GM21390 (cell line): ENCODE data around the gene PTBP1.
A peak's percentile ranks its signal among the peaks of the same experiment; 100 is the strongest.

Experiments used
- ATAC-seq: cut with Tn5 transposase; IDR thresholded peaks from one replicate; pipeline ENCODE4 v1.9.1; 2021; ENCODE audit not compliant: unreplicated experiment

The PTBP1 gene

DNA sequence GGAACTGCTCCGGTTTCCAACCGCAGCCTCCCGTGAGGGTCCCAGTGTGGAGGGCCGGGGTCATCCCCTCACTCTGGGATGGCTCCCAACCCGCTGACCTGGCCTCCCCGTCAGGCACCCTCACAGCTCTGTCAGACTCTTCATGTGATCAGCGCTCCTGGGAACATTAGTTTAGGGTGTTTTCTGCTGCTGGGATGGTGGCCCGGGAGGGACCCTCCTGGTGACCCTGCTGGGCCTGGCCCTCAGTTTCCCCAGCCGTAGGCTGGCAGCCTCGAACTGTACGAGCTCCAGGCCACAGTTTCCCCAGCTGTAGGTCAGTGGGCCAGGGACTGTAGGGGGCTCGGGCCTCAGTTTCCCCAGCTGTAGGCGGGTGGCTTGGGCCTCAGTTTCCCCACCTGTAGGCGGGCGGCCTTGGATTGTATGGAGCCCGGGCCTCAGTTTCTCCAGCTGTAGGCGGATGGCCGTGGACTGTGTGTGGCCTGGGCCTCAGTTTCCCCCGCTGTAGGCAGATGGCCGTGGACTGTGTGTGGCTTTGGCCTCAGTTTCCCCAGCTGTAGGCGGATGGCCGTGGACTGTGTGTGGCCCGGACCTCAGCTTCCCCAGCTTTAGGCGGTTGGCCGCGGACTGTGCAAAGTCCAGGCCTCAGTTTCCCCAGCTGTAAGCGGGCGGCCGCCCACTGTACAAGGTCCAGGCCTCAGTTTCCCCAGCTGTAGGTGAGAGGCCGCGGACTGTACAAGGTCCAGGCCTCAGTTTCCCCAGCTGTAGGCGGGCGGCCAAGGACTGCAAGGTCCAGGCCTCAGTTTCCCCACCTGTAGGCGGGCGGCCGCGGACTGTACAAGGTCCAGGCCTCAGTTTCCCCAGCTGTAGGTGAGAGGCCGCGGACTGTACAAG lies 1.3 kb upstream of the PTBP1 start:
- no peak for ATAC-seq

DNA sequence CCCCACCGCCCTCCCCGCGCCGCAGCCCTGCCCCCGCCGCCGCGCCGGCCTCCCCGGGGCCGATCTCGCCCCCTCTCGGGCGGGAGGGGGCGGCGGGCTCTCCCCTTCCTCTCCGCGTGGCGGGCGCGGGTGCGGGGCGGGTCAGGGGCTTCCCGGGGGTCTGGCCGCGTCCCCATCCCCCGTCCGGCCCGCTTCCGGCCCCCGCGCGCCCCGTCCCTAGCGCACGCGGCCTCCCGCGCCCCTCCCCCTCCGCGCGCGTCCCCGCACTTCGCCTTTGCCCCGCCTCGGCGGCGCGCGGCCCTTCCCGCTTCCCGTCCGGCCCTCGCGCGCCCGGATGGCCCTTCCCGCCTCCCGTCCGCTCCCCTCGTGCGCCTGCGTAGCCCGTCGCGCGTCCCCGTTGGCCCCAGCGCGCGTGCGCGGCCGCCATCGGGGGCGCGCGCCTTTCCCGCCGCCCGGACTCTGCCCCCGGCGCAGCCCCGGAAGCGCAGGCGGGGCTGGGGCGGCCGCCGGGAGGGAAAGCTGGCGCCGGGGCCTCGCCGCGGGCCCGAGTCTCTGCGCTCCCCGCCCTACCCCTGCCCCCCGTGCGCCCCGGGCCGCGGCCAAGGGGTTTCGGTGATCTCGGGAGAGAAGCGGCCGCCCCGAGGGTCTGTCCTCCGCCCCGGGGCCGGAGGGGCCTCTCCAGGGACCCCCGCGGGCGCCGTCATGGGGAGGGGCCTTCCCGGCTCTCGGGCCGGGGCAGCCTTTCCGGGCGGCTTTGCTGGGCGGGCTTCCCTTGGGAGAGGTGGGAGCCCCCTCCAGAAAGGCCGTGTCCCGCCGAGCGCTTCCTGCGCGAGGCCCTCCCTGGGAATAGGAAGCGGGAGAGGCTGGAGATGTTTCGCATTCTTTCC lies 519 bp downstream of the PTBP1 start:
- ATAC-seq: peak; percentile 37

DNA sequence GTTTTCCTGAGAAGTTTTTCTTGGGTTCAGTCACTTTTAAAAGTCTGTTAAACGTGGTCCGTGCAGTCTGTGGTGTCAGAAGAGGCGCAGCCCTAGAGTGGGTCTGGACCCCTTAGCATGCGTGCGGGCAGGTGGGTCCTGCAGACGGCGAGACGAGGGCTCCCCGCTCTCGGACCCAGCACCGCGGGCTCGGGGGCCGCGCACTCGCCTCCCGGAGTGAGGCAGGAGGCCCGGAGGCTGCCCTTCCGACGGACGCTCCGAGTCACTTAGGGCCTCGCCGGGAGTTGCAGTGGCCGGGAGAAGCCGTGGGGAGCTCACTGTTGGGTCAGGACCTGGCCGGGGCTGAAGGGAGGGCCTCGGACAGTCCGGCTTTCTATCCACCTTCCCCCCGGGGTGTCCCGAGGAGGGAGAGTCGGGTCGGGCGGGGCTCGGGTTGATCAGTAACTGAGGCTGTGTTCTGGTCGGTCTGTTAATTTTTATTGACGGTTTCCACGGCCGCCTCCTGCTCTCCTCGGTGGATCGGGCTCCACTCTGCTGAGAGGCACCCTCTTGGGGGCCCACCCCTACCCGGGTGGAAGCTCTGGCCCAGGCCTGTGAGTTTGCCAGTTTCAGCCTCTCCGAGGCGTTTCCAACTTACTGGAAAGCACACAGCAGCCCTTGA lies 1.3 kb downstream of the PTBP1 start:
- ATAC-seq: no peak

DNA sequence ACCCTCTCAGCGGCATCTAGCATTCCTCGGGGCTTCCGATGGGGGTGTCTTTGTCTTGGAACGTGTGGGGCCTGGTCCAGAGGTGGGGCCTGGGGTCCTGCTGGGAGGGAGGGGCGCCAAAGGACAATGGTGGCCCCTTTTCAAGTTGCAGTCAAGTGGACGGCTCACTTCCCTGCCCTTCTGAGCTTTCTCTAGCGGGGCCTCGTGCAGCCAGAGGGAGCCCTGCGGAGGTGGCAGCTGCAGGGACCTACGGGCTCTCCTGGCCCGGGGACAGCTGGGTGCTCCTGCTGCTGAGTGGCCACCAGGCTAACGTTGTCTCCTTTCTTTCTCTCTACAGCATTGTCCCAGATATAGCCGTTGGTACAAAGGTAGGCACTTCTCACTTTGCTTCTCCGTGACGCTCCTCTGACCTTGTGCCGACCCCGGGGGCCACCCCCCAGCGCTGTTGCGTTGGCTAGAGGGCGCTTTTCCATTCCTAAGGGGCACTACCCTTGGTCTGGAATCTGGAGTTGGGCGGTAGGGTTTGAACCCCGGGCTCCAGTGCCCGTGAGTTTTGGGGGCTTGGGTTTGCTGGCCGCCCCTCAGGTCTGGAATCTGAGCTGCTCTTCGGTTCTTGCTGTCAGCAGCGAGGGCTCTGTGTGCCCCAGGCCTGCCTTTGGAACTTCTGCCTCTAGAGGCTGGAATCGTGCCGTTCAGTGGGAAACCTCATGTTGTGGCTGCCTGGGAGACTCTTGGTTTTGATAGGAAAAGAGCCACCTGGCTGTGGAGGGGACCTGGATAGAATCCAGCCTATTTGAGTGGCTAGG lies 2.0 kb downstream of the PTBP1 start:
- ATAC-seq: no peak

DNA sequence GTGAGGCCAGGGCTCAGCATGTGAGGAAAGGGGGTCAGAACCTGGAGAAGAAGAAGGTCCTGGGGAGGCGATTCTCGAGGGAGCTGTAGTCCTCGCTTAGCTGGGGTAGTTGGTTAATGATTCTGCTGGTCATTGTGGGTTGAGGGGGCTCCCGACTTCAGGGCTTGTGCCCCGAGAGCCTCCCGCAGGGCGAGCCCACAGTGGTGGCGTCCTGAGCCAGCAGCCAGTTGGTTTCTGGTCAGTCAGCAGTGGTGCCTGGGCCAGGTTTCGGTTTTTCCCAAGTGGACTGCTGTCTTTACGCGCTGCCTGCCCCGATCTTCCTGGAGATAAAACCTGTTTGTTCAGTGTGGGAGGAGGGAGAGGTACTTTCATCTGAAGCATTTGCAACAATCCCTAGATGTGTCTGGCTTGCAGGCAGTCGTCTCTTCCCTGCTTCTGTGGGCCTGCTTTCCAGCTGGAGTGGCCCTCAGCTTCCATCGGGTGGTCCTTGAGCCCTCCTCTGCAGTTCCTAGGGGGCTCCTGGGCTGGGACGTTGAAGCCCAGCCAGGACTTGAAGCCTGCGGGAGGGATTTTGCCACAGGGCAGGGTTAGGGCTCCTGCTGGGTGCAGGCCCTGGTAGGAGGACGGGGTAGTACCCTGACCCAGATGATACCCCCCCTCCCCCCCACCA lies 3.2 kb downstream of the PTBP1 start:
- ATAC-seq: no peak

DNA sequence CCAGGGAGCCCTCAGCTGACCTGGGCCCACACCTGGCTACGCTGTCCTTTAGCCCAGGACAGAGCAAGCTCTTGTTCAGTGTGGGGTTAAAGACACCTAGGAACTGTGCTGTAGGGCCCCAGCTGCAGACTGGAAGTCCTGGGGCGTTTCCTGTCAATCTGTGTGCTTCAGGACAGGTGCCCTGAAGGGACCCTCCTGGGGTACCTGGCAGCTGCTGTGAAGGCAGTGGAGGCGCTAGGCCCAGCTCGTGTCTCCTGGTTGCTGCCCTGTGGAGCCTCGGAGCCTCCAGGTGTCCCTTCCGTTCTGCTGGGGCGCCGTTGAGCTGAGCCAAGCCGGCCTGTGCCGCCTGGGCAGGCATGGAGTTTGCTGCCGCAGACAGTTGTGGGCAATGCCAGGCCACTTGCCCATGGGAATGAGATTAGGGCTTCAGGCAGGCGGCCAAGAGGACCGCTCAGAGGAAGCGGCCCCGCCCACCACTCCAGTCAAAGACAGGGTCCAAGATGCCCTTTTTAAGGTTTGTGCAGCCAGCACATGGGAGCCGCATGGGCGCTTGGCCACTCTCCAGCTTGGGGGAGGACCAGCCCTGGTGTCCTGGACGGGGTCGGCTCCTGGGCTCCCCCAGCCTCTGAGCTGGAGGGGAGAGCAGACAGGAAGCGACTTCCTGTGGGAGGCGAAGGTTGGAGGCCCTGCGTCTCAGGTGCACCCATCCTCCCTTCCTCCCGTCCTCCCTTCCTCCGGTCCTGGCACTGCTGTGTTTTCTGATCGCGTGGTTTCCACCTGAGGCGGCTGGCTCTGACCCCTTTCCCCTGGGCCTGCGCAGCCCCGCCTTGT lies 4.0 kb downstream of the PTBP1 start:
- ATAC-seq: no peak

DNA sequence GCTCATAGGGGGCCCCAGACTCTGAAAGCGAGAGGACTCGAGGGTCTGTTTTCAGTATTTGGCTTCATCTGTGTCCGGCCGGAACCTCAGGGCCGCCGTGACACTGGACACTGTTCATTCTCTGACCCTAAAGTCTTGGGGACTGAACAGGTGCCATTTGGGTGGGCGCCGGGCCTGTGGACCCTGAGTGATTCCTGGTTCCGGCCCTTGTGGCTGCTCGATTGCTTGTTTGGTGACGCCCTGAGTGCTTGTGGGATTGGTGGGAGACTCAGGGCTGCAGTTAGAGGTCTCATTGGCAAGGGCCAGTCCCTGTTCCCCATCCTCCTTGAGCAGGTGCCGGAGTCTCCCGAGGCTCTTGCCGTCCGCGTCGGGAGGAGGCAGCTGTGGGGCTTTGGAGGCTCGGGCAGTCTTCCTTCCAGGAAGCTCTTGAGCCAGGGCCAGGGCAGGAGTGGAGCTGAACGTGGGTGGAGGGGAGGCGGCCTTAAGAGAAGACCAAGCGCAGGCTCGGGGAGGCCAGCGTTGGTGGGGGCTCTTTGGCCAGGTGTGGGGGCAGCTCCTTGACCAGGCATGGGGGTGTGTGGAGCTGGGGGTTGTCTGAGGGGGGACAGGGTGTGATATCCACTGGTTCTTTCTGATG lies 4.7 kb downstream of the PTBP1 start:
- no peak for ATAC-seq

DNA sequence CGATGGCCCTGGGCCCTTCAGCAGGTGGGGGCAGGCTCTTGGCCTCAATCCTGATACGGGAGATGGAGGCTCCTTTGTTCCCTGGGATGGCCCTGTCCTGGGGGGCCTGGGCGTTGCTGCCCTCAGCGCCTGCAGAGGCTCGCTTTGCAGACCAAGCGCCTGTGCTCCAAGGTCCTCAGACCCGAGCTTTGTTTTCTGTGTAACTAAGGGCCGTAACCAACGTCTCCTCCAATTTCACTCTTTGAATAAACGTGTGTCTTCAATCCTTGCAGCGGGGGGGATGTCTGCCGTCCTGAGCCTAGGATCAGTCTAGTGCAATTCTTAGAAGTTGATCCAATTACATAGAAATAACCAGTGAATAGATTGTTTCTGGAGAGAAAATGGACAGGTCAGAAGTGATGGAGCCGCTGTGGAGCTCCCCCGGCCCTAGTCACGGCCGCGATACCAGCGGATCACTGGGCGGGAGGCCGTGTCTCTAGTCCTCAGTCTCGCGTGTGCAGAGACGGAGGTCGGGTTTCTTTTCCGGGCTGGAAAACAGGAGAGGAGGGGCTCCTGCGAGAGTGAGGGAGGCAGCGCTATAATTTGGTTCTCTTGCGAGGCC lies 5.3 kb downstream of the PTBP1 start:
- ATAC-seq: no peak

DNA sequence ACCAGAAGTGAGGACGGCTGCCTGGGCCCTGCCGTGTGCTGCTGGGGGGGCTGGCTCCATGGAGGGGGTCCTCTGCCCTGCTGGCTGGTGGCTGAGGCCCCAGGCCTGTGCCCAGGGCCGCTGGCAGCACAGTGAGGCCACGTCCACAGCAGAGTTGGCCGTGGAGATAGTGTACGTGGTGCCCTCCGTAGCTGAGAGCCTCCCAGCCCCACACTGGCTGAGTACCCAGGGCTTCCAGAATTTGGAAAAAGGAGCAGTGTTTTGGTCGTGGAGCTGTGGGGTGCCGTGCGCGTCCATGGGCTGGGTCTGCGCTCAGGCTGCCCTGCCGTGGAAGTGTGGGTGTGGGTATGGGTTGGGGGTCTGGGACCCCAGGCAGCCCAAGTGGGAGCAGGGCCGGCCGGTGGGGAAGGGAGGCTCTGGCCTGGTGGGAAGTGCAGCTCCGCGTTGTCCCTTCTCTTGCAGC lies 5.9 kb downstream of the PTBP1 start:
- ATAC-seq: no peak

DNA sequence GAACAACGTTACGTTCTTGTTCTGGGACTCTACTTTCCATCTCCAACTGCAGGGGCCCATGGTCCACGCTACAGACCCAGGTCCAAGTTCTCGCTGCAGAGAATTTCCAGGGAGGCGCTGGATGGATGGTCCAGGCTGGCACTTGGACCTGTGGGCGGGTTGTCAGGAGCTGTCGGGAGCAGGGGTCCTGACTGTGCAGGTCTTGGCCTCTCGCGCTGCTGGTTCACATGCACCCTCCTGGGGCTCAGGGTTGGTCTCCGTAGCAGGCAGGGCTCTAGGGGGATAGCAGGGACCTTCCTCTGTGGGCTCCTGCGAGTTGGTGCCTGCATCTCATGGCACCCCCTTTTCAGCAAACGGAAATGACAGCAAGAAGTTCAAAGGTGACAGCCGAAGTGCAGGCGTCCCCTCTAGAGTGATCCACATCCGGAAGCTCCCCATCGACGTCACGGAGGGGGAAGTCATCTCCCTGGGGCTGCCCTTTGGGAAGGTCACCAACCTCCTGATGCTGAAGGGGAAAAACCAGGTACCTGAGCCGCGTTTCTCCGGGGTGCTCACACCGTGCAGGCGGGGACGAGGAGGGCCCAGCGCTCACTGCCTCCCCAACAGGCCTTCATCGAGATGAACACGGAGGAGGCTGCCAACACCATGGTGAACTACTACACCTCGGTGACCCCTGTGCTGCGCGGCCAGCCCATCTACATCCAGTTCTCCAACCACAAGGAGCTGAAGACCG lies 6.6 kb downstream of the PTBP1 start:
- ATAC-seq: no peak

DNA sequence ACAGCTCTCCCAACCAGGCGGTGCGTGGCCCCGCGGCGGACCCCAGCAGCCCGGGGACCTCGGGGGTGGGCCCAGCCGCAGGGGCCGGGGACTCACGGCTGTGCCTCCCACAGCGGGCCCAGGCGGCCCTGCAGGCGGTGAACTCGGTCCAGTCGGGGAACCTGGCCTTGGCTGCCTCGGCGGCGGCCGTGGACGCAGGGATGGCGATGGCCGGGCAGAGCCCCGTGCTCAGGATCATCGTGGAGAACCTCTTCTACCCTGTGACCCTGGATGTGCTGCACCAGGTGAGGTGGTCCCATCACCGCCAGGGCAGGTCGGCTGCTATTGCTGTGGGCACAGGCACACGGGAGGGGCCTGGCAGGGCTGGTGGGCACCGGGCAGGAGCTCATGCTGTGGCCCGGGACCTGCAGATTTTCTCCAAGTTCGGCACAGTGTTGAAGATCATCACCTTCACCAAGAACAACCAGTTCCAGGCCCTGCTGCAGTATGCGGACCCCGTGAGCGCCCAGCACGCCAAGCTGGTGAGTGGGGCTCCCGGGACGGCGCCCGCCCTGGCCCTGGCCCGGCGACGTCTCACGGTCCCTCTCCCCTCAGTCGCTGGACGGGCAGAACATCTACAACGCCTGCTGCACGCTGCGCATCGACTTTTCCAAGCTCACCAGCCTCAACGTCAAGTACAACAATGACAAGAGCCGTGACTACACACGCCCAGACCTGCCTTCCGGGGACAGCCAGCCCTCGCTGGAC lies 7.3 kb downstream of the PTBP1 start:
- ATAC-seq: no peak

DNA sequence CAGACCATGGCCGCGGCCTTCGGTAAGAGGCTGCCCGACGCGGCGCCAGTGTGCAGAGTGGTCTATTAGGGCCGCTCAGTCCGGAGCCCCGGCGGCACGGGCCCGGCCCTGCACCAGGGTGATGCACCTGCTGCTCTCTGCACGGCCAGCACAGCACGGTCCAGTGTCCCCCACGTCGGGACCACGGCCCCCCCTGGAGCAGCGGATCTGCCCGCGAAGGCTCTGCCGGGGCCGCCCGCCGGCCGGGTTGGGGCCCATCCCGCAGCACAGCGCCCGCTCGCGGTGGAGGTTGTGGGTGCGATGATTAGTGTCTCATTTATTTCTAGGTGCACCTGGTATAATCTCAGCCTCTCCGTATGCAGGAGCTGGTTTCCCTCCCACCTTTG lies 7.9 kb downstream of the PTBP1 start:
- ATAC-seq: no peak

DNA sequence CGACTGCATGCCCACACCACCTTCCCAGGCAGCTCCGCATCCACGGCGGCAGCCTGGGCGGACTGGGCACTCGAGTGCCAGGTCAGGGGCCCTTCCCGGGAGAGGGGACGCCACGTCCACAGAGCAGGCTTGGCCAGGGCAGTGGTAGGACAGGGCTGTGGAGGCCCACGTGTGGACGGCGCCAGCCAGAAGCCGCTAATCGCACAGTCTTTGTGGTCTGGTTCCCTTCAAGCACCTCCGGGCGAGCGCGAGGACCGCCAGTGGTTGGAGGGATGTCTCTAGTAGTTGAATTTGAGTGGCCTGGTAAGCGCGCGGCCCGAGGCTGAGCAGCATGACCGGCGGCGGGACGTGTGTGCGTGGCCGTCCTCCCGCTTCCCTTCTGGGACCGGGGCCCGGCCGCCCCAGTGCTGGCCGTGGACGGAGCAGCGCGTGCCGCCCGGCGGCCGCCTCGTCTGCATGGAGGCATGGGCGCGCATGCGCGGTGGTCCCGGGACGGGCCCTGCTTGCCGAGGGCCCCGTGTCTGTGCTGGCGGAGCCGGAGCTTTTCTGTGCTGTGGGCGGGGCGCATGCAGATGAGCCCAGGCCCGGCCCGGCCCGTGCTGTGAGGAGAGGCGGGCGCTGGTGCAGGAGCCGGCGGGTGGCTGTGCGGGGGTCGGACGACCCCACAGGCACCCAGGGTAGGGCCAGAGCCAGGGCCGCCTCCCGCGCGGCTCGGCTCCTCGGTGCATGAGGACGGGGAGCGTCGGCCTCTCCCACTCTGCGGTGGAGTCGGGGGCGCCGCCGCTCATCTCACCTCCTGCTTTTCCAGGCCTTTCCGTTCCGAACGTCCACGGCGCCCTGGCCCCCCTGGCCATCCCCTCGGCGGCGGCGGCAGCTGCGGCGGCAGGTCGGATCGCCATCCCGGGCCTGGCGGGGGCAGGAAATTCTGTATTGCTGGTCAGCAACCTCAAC lies 8.6 kb downstream of the PTBP1 start:
- ATAC-seq: no peak

DNA sequence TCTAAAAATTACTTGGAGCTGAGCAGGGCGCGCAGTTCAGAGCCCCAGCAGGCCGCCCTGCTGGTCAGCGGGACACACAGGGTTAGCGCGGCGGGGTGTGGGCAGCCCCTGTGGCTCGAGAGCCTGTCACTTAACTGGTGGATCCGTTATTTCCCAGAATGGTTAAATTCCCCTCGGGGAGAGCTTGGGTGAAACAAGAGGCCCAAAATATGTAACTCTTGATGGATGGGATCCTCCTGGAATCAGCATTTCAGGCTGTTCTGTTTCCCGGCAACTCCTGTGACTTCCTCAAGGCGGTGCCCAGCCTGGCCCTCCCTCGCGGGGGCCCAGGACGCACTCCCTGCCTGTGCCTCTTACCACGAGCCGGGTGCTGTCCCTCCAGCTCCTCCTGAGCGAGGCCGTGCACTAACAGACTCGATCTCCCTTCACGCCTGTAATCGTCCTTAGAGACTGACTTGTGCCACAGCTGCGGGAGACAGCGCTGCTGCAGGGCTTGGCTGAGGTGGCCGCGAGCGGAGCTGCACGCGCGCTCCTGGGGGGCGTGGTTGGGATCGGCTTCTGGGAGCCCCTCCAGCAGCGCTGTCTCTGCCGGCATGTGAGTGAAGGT lies 9.7 kb downstream of the PTBP1 start:
- no peak for ATAC-seq

DNA sequence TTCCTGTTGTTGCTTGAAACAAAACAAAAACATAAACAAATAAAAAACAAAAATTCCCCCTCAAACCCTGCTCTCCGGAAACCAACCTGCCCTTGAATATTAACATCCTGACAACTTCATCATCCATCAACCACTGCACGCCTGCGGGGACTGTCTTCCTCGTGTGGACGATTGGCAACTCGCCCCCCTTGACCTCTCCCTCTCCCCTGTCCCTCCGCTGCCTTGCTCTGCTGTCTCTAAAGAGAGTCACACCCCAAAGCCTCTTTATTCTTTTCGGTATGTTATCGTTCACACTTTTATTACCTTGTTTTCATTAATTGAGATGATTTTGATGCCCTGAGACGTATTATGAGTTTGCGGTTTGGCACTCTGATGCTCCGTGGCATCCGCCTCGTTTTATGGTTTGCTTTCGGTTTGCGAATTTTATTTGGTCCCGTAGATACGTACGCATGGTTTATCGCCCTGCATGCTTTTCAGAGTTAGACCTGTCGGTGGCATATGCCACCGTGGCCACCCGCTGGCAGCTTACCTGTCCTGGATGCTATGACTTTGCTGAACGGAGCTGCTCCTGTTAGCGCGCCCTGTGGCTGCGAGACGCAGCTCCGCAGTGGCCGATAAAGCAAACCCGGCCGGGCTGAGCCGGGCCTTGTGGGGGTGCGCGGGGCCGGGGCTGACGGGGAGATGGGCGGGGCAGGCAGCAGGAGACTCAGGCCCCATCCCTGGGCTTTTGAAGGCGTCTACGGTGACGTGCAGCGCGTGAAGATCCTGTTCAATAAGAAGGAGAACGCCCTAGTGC lies 10.6 kb downstream of the PTBP1 start:
- no peak for ATAC-seq
